Endothelial cell of umbilical vein (primary cell): Measurements from ENCODE around the gene TP73. TPM values are rescaled to one million over a fixed set of nuclear protein-coding genes. Genes with fewer than 3 reads are reported as not detected.

ENCODE experiments used
- BruUV-seq: library from RNA; stranded (reverse); fragments of 400-500 nt; replicated peaks from 2 replicates; lab custom pipeline; 2021; lab: Mats Ljungman, UMichigan
- CTCF ChIA-PET: fragments of 300-600, 350-600 bp; sonication (Branson Sonifier 250); formaldehyde crosslinking; loops from one replicate; lab custom pipeline; 2021; ENCODE audit warnings: antibody characterized with exemption, inconsistent platforms; lab: Charles Lee
- POLR2A ChIA-PET: fragments of 300-600, 350-600 bp; sonication (Branson Sonifier 250); formaldehyde crosslinking; loops from one replicate; lab custom pipeline; 2021; ENCODE audit warnings: antibody characterized with exemption, inconsistent platforms; lab: Charles Lee
- DNase-seq: peaks from one replicate; pipeline ENCODE4 v3.0.0-alpha.2; 2011; ENCODE audit warnings: low read depth, low spot score
- FAIRE-seq: peaks from 2 replicates; lab custom pipeline; 2011; peaks lifted over from hg19 to GRCh38; lab: Jason Lieb, UNC
- H2AFZ ChIP-seq: 2 replicates; pipeline ENCODE4 v1.6.0; 2012; ENCODE audit warnings: low read depth, low read length, control low read depth, inconsistent platforms
- H3K27ac ChIP-seq: 2 replicates; pipeline ENCODE4 v1.5.1; 2011; ENCODE audit warnings: low read depth, mild to moderate bottlenecking, control low read depth, low read length, moderate library complexity; ENCODE audit not compliant: insufficient read depth
- H3K27me3 ChIP-seq, 2 experiments: 2 replicates each; pipeline versions ENCODE4 v1.6.0 to v1.6.1; 2011; ENCODE audit warnings: low read length in 2 of 2, mixed read lengths in 1 of 2; ENCODE audit not compliant: control insufficient read depth in 2 of 2, insufficient read depth in 2 of 2
- H3K36me3 ChIP-seq, 2 experiments: 2 replicates in 1 of 2; 3 replicates in 1 of 2; pipeline ENCODE4 v1.5.1; 2011; ENCODE audit warnings: low read length in 2 of 2, mild to moderate bottlenecking in 1 of 2, moderate library complexity in 1 of 2; ENCODE audit not compliant: control insufficient read depth in 2 of 2, insufficient read depth in 2 of 2; ENCODE audit errors: extremely low read depth in 1 of 2
- H3K4me1 ChIP-seq: 3 replicates; pipeline ENCODE4 v1.5.1; 2011; ENCODE audit warnings: mild to moderate bottlenecking, low read length; ENCODE audit not compliant: control insufficient read depth, insufficient read depth; ENCODE audit errors: extremely low read depth
- H3K4me2 ChIP-seq: 2 replicates; pipeline ENCODE4 v1.6.1; 2011; ENCODE audit warnings: low read length, control low read depth, mixed read lengths; ENCODE audit not compliant: insufficient read depth
- H3K4me3 ChIP-seq, 3 experiments: fragments of 200-600 bp in 1 of 3; sonication (generic), shearing (Covaris generic) in 1 of 3; replicated peaks in 1 of 3; 2 replicates each; pipeline ENCODE4 v1.5.1; 2011 to 2016; ENCODE audit warnings: control low read depth in 3 of 3, low read length in 3 of 3, mild to moderate bottlenecking in 2 of 3, inconsistent platforms in 1 of 3, low read depth in 1 of 3, moderate library complexity in 1 of 3; ENCODE audit not compliant: insufficient read depth in 1 of 3
- H3K79me2 ChIP-seq: 2 replicates; pipeline ENCODE4 v1.6.0; 2012; ENCODE audit warnings: low read length, inconsistent platforms; ENCODE audit not compliant: control insufficient read depth, insufficient read depth
- H3K9ac ChIP-seq: replicated peaks from 2 replicates; pipeline ENCODE3; 2011; ENCODE audit warnings: low read length, control low read depth; ENCODE audit not compliant: insufficient read depth; ENCODE audit errors: extremely low read depth
- H3K9me1 ChIP-seq: replicated peaks from 3 replicates; pipeline ENCODE4 v1.6.0; 2011; ENCODE audit warnings: mild to moderate bottlenecking, low read length; ENCODE audit not compliant: control insufficient read depth, insufficient read depth; ENCODE audit errors: extremely low read depth
- H3K9me3 ChIP-seq: replicated peaks from 2 replicates; pipeline ENCODE4 v1.5.1; 2012; ENCODE audit warnings: low read length, inconsistent platforms; ENCODE audit not compliant: control insufficient read depth, insufficient read depth
- H4K20me1 ChIP-seq: replicated peaks from 2 replicates; pipeline ENCODE3; 2011; ENCODE audit warnings: mild to moderate bottlenecking, low read length; ENCODE audit not compliant: control insufficient read depth, insufficient read depth; ENCODE audit errors: extremely low read depth
- EZH2 ChIP-seq: IDR thresholded peaks from 2 replicates; pipeline ENCODE4 v1.6.1; 2012; ENCODE audit warnings: borderline replicate concordance, low read depth, mild to moderate bottlenecking, moderate library complexity, low read length, inconsistent platforms; ENCODE audit not compliant: severe bottlenecking
- FOS ChIP-seq: IDR thresholded peaks from 2 replicates; pipeline ENCODE4 v1.6.1; 2011; ENCODE audit warnings: mild to moderate bottlenecking, low read length, moderate library complexity, borderline replicate concordance; ENCODE audit not compliant: insufficient read depth
- GATA2 ChIP-seq: IDR thresholded peaks from 2 replicates; pipeline ENCODE4 v1.7.0; 2011; ENCODE audit warnings: low read depth, mild to moderate bottlenecking, moderate library complexity, mixed read lengths, low read length; ENCODE audit not compliant: insufficient read length, insufficient read depth
- JUN ChIP-seq: IDR thresholded peaks from 2 replicates; pipeline ENCODE4 v1.6.1; 2011; ENCODE audit warnings: borderline replicate concordance, low read depth; ENCODE audit not compliant: insufficient read length, insufficient read depth
- MYC ChIP-seq: IDR thresholded peaks from one replicate; pipeline ENCODE4 v1.6.1; 2011; ENCODE audit warnings: mild to moderate bottlenecking, low read depth, low read length
- POLR2A ChIP-seq: IDR thresholded peaks from 2 replicates; pipeline ENCODE4 v1.6.1; 2012; ENCODE audit warnings: low read depth, mild to moderate bottlenecking, control low read depth, low read length
- POLR2AphosphoS5 ChIP-seq: IDR thresholded peaks from 2 replicates; pipeline ENCODE4 v1.6.1; 2012; ENCODE audit warnings: low read depth, mild to moderate bottlenecking, control low read depth, low read length, moderate library complexity; ENCODE audit not compliant: insufficient read depth
- dilution Hi-C: fragments of 300-500 bp; cut with MboI; formaldehyde crosslinking; loops from one replicate; pipeline ENCODE4 v1.15.0; 2019; ENCODE audit warnings: low sequenced_read_pairs; ENCODE audit not compliant: extremely low pct_ligation_motif_present
- intact Hi-C: fragments of 100-400 bp; cut with micrococcal nuclease; formaldehyde crosslinking; loops from one replicate; pipeline ENCODE4 v1.10.0; 2022
- polyA plus RNA-seq, 4 experiments: library from polyadenylated mRNA; depleted of rRNA in 3 of 4; stranded (reverse) in 3 of 4; unstranded in 1 of 4; fragments of >200 nt; gene quantifications; 2 replicates each; pipeline versions ENCODE4 v1.2.1 to v1.2.3, GENCODE V29; 2011 to 2012; ENCODE audit warnings: missing spikeins in 1 of 4
- total RNA-seq: library from RNA; stranded (reverse); gene quantifications from 2 replicates; pipeline ENCODE4 v1.2.3, GENCODE V29; 2021
- TF ChIP-seq, protein P1 (sequence below), 2 donors: IDR thresholded peaks; 1 replicate in 1 of 2; 2 replicates in 1 of 2; pipeline ENCODE4 v1.5.1; 2011; ENCODE audit warnings: low read length in 2 of 2, mild to moderate bottlenecking in 2 of 2, moderate library complexity in 2 of 2, control low read depth in 1 of 2, inconsistent platforms in 1 of 2, low read depth in 1 of 2; ENCODE audit not compliant: insufficient read depth in 1 of 2; ENCODE audit errors: extremely low read depth in 1 of 2
- TF ChIP-seq, protein P2 (sequence below): IDR thresholded peaks from 2 replicates; pipeline ENCODE4 v1.6.1; 2011; ENCODE audit not compliant: insufficient read depth, insufficient read length

TP73 gene
- total and polyA plus RNA-seq, 2 donors (not counting 3 experiments of a cell fraction or from before 2014, with no cell fraction given), result 0.03 to 0.15 TPM

DNA sequence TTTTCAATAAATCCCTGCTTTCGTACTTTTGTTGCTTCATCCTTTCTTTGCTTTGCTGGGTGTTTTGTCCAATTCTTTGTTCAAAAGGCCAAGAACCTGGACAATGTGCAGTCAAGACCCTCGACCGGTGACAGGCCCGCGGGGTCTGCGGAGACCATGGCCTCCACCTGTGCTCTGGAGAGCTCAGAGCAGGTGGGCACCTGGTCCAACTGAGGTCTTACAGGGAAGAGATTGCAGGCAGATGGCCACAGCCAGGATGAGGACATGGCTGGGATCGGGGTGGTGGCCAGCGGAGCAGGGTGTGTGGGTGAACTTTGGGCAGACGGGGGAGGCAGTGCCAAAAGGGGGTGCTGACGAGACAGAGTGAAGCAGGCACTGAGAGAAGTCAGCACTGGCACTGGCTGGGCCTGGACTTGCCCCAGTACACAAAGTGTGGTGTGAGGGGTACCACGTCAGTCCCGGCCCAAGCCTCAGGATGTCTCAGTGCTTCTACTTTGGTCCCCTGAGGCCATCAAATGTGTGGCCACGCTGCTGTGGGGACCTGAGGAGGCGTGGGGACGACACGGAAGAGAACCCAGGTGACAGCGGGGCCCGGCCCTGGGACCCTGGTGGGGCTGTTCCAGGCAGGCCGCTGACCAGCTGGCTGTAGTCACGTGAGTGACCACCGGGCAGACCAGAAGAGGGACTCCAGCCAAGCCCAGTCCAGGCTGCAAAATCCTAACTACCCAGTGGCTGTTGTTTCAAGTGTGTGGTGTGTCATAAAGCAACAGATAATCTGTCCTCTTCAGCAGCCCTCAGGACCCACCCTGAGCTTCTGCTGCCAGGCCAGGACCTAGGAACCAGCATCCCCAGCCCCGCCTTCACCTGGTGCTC, 89.5 kb downstream of the TP73 start:
- intact Hi-C loops (no loop called here), dilution Hi-C loops (no loop called here)
- H3K4me2 ChIP-seq, result no peak overlapping the region
- FAIRE-seq, result no peak
- POLR2A ChIA-PET, result no interaction called here
- no peak overlapping the region for H2AFZ ChIP-seq
- BruUV-seq, result no TSS peak
- H3K9me1 ChIP-seq, result no peaks in the 10 kb centered on the region
- H3K79me2 ChIP-seq, result peaks cover 5% of the 10 kb centered on the region
- no peak overlapping the region for H3K9ac ChIP-seq
- no peak for DNase-seq
- CTCF ChIA-PET, result interaction anchor here (1.0 kb wide), 1 partner anchor 17 kb away, joined by 3 read pairs; no protein-coding TSS in a partner anchor
- H3K4me1 ChIP-seq, result peaks cover 5% of the 10 kb centered on the region
- TF ChIP-seq POLR2AphosphoS5, result no peak
- TF ChIP-seq, protein P1, sequence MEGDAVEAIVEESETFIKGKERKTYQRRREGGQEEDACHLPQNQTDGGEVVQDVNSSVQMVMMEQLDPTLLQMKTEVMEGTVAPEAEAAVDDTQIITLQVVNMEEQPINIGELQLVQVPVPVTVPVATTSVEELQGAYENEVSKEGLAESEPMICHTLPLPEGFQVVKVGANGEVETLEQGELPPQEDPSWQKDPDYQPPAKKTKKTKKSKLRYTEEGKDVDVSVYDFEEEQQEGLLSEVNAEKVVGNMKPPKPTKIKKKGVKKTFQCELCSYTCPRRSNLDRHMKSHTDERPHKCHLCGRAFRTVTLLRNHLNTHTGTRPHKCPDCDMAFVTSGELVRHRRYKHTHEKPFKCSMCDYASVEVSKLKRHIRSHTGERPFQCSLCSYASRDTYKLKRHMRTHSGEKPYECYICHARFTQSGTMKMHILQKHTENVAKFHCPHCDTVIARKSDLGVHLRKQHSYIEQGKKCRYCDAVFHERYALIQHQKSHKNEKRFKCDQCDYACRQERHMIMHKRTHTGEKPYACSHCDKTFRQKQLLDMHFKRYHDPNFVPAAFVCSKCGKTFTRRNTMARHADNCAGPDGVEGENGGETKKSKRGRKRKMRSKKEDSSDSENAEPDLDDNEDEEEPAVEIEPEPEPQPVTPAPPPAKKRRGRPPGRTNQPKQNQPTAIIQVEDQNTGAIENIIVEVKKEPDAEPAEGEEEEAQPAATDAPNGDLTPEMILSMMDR (IDR thresholded peaks at IDR 0.05; ENCODE audit: extremely low read depth in 1 of 2, insufficient read depth in 1 of 2, low read depth in 1 of 2, low read length in 2 of 2), result no peak
- no peak for TF ChIP-seq GATA2
- TF ChIP-seq POLR2A, result no peak
- TF ChIP-seq JUN, result no peak
- TF ChIP-seq EZH2, result no peak
- TF ChIP-seq, protein P2, sequence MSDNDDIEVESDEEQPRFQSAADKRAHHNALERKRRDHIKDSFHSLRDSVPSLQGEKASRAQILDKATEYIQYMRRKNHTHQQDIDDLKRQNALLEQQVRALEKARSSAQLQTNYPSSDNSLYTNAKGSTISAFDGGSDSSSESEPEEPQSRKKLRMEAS, result no peak
- TF ChIP-seq FOS, result no peak
- TF ChIP-seq MYC, result no peak
- no peak overlapping the region for H3K27ac ChIP-seq
- H3K9me3 ChIP-seq, result no peaks in the 10 kb centered on the region
- no peaks in the 10 kb centered on the region for H4K20me1 ChIP-seq
- peaks cover 4 to 26% of the 10 kb centered on the region in 2 experiments for H3K36me3 ChIP-seq
- no peak overlapping the region for H3K4me3 ChIP-seq
- no peaks in the 10 kb centered on the region for H3K27me3 ChIP-seq
